ENCODE measurements around the gene ACOT11.

Gene ACOT11

GRCh38 chr1:54564312-54565112 is 16.5 kb downstream of the ACOT11 start:
- Histone ChIP-seq H3K4me2 (ENCODE audit: low read depth, low read length) (peak overlapping the region; percentile 40; the same call in 1 of the 2 replicates), H3K27ac (ENCODE audit: low read length) (no peak overlapping the region), H3K27me3 (replicated peaks; ENCODE audit: insufficient read depth, low read length) (no peaks in the 10 kb centered on the region), H4K20me1 (ENCODE audit: insufficient read depth, low read length) (no peaks in the 10 kb centered on the region), H3F3A (ENCODE audit: insufficient read depth, low read length) (no peaks in the 10 kb centered on the region), H3K9me2 (replicated peaks; ENCODE audit: insufficient read depth, low read length) (no peaks in the 10 kb centered on the region), H3K9me3 (replicated peaks; ENCODE audit: insufficient read depth, low read length) (no peaks in the 10 kb centered on the region), H3K9ac (ENCODE audit: low read length) (no peak overlapping the region), H3K36me3 (replicated peaks; ENCODE audit: insufficient read depth, low read length) (no peaks in the 10 kb centered on the region), H3K4me3 (ENCODE audit: low read length) (no peak overlapping the region), H3K79me2 (ENCODE audit: low read length) (no peaks in the 10 kb centered on the region), H3K4me1 (ENCODE audit: low read length) (no peaks in the 10 kb centered on the region), H2AFZ (ENCODE audit: low read length) (peak overlapping the region; percentile 35; the same call in 1 of the 2 replicates)
- peak; percentile 71 for DNase-seq
- TF ChIP-seq EZH2phosphoT487 (IDR thresholded peaks at IDR 0.05; ENCODE audit: low read length) (no peak), CTCF (IDR thresholded peaks at IDR 0.05; ENCODE audit: low read length) (no peak), EZH2 (optimal IDR thresholded peaks at IDR 0.05; ENCODE audit: low read depth, low read length) (no peak)

- Histone ChIP-seq H3F3A (ENCODE audit: insufficient read depth, low read length) (no peaks in the 10 kb centered on the region), H3K79me2 (ENCODE audit: low read length) (no peaks in the 10 kb centered on the region), H3K27me3 (replicated peaks; ENCODE audit: insufficient read depth, low read length) (no peaks in the 10 kb centered on the region), H3K9me3 (replicated peaks; ENCODE audit: insufficient read depth, low read length) (no peaks in the 10 kb centered on the region), H3K36me3 (replicated peaks; ENCODE audit: insufficient read depth, low read length) (no peaks in the 10 kb centered on the region), H4K20me1 (ENCODE audit: insufficient read depth, low read length) (no peaks in the 10 kb centered on the region), H3K4me3 (ENCODE audit: low read length) (no peak overlapping the region), H3K27ac (ENCODE audit: low read length) (no peak overlapping the region), H3K4me1 (ENCODE audit: low read length) (no peaks in the 10 kb centered on the region), H3K9ac (ENCODE audit: low read length) (no peak overlapping the region), H3K4me2 (ENCODE audit: low read depth, low read length) (no peak overlapping the region), H3K9me2 (replicated peaks; ENCODE audit: insufficient read depth, low read length) (no peaks in the 10 kb centered on the region), H2AFZ (ENCODE audit: low read length) (no peak overlapping the region)
- no peak for DNase-seq
- TF ChIP-seq CTCF (IDR thresholded peaks at IDR 0.05; ENCODE audit: low read length) (no peak), EZH2 (optimal IDR thresholded peaks at IDR 0.05; ENCODE audit: low read depth, low read length) (no peak), EZH2phosphoT487 (IDR thresholded peaks at IDR 0.05; ENCODE audit: low read length) (no peak)
Measured at GRCh38 chr1:54565113-54565501, 17.1 kb downstream of the ACOT11 start.

GRCh38 chr1:54566438-54567141 is 18.6 kb downstream of the ACOT11 start:
- DNase-seq = no peak
- H3K9ac ChIP-seq (ENCODE audit: low read length) = no peak overlapping the region
- H4K20me1 ChIP-seq (ENCODE audit: insufficient read depth, low read length) = no peaks in the 10 kb centered on the region
- no peak overlapping the region for H3K4me2 ChIP-seq (ENCODE audit: low read depth, low read length)
- no peaks in the 10 kb centered on the region for H3K9me3 ChIP-seq (replicated peaks; ENCODE audit: insufficient read depth, low read length)
- H3K4me1 ChIP-seq (ENCODE audit: low read length) = no peaks in the 10 kb centered on the region
- H3K36me3 ChIP-seq (replicated peaks; ENCODE audit: insufficient read depth, low read length) = no peaks in the 10 kb centered on the region
- H3K4me3 ChIP-seq (ENCODE audit: low read length) = no peak overlapping the region
- TF ChIP-seq CTCF (IDR thresholded peaks at IDR 0.05; ENCODE audit: low read length) = no peak
- TF ChIP-seq EZH2 (optimal IDR thresholded peaks at IDR 0.05; ENCODE audit: low read depth, low read length) = no peak
- no peak for TF ChIP-seq EZH2phosphoT487 (IDR thresholded peaks at IDR 0.05; ENCODE audit: low read length)
- no peaks in the 10 kb centered on the region for H3K9me2 ChIP-seq (replicated peaks; ENCODE audit: insufficient read depth, low read length)
- H3K27ac ChIP-seq (ENCODE audit: low read length) = no peak overlapping the region
- no peaks in the 10 kb centered on the region for H3K27me3 ChIP-seq (replicated peaks; ENCODE audit: insufficient read depth, low read length)
- H2AFZ ChIP-seq (ENCODE audit: low read length) = no peak overlapping the region
- no peaks in the 10 kb centered on the region for H3F3A ChIP-seq (ENCODE audit: insufficient read depth, low read length)
- no peaks in the 10 kb centered on the region for H3K79me2 ChIP-seq (ENCODE audit: low read length)

Measured in MM.1S (cell line).